GM19463 (cell line): Measurements from ENCODE around the gene NUBPL.
"Not testable (repeated sequence)": the region's sequence is repeated elsewhere in the genome, so short reads cannot be mapped to it uniquely, and the experiment has no call there.

Experiments used
- ATAC-seq: cut with Tn5 transposase; IDR thresholded peaks from one replicate; pipeline ENCODE4 v1.9.1; 2021; ENCODE audit warnings: mild to moderate bottlenecking, moderate library complexity; ENCODE audit not compliant: unreplicated experiment

Gene NUBPL

GRCh38 chr14:31797946-31798345 is 236.7 kb downstream of the NUBPL start:
- not testable (repeated sequence) for ATAC-seq

GRCh38 chr14:31802838-31803237 is 241.6 kb downstream of the NUBPL start:
- ATAC-seq = no peak

- no peak for ATAC-seq
Measured at GRCh38 chr14:31806249-31806648, 245.0 kb downstream of the NUBPL start.

GRCh38 chr14:31811693-31812628 is 250.8 kb downstream of the NUBPL start:
- ATAC-seq = not testable (repeated sequence)

GRCh38 chr14:31813724-31814490 is 252.7 kb downstream of the NUBPL start:
- ATAC-seq = not testable (repeated sequence)

- no peak for ATAC-seq
Measured at GRCh38 chr14:31819281-31819680, 258.1 kb downstream of the NUBPL start.

- ATAC-seq = no peak
Measured at GRCh38 chr14:31825459-31825858, 264.3 kb downstream of the NUBPL start.

GRCh38 chr14:31827325-31827724 is 266.1 kb downstream of the NUBPL start:
- no peak for ATAC-seq

- no peak for ATAC-seq
Measured at GRCh38 chr14:31828946-31829868, 268.0 kb downstream of the NUBPL start.

- no peak for ATAC-seq
Measured at GRCh38 chr14:31834616-31835015, 273.4 kb downstream of the NUBPL start.

- no peak for ATAC-seq
Measured at GRCh38 chr14:31835049-31835448, 273.8 kb downstream of the NUBPL start.

- no peak for ATAC-seq
Measured at GRCh38 chr14:31837031-31837430, 275.8 kb downstream of the NUBPL start.

GRCh38 chr14:31842899-31843298 is 281.7 kb downstream of the NUBPL start:
- no peak for ATAC-seq

GRCh38 chr14:31843361-31844091 is 282.3 kb downstream of the NUBPL start:
- ATAC-seq = no peak

- no peak for ATAC-seq
Measured at GRCh38 chr14:31854508-31855075, 293.4 kb downstream of the NUBPL start.

GRCh38 chr14:31855262-31855661 is 294.1 kb downstream of the NUBPL start:
- ATAC-seq = no peak

- ATAC-seq = not testable (repeated sequence)
Measured at GRCh38 chr14:31856003-31856402, 294.8 kb downstream of the NUBPL start.

GRCh38 chr14:31858868-31859267 is 297.7 kb downstream of the NUBPL start:
- ATAC-seq = no peak

- ATAC-seq = no peak
Measured at GRCh38 chr14:31864937-31865855, 304.0 kb downstream of the NUBPL start.
